Neural crest cell (in vitro differentiated cells): ENCODE data around the gene PARVB. TPM values are rescaled to one million over a fixed set of nuclear protein-coding genes. Genes with fewer than 3 reads are reported as not detected.
A peak's percentile ranks its signal among the peaks of the same experiment; 100 is the strongest.

ENCODE experiments used
- DNase-seq: peaks from one replicate; pipeline ENCODE4 v3.0.0; 2021; ENCODE audit warnings: low read depth, mixed read lengths, low spot score
- H3K27ac Mint-ChIP-seq: one replicate; pipeline ENCODE4 v1.8.0; 2021; ENCODE audit warnings: mild to moderate bottlenecking, mixed read lengths; ENCODE audit not compliant: unreplicated experiment
- H3K27me3 Mint-ChIP-seq: 2 replicates; pipeline ENCODE4 v1.8.0; 2021; ENCODE audit warnings: low read depth, mild to moderate bottlenecking, mixed read lengths
- H3K36me3 Mint-ChIP-seq: 2 replicates; pipeline ENCODE4 v1.8.0; 2021; ENCODE audit warnings: low read depth, mild to moderate bottlenecking, mixed read lengths
- H3K4me1 Mint-ChIP-seq: 2 replicates; pipeline ENCODE4 v1.8.0; 2021; ENCODE audit warnings: mixed read lengths
- H3K4me3 Mint-ChIP-seq: one replicate; pipeline ENCODE4 v1.8.0; 2021; ENCODE audit warnings: mild to moderate bottlenecking, mixed read lengths
- H3K9me3 Mint-ChIP-seq: 2 replicates; pipeline ENCODE4 v1.8.0; 2021; ENCODE audit warnings: mixed read lengths
- CTCF ChIP-seq: fragments of 200-600 bp; sonication (generic); conservative IDR thresholded peaks from 2 replicates; pipeline ENCODE4 v1.5.0; 2021; ENCODE audit warnings: antibody characterized with exemption, mild to moderate bottlenecking
- total RNA-seq: library from RNA; stranded (reverse); gene quantifications from 2 replicates; pipeline ENCODE4 v1.2.1, GENCODE V29; 2021

Gene PARVB
- total RNA-seq, 1 donor from 2014 or later, result 21.8 TPM

- no peak for TF ChIP-seq CTCF
- Mint-ChIP-seq H3K4me1 (peaks cover 8% of the 10 kb centered on the region), H3K27ac (peak overlapping the region; percentile 31), H3K36me3 (no peaks in the 10 kb centered on the region), H3K4me3 (no peak overlapping the region), H3K9me3 (no peaks in the 10 kb centered on the region), H3K27me3 (no peaks in the 10 kb centered on the region)
- no peak for DNase-seq
Measured at GRCh38 chr22:44159811-44160210, 135.7 kb downstream of the PARVB start.

- H3K9me3 Mint-ChIP-seq, result no peaks in the 10 kb centered on the region
- TF ChIP-seq CTCF, result no peak
- H3K4me3 Mint-ChIP-seq, result no peak overlapping the region
- no peak overlapping the region for H3K27ac Mint-ChIP-seq
- DNase-seq, result no peak
- H3K4me1 Mint-ChIP-seq, result peaks cover 8% of the 10 kb centered on the region
- no peaks in the 10 kb centered on the region for H3K27me3 Mint-ChIP-seq
- no peaks in the 10 kb centered on the region for H3K36me3 Mint-ChIP-seq
Measured at GRCh38 chr22:44160421-44160820, 136.3 kb downstream of the PARVB start.

GRCh38 chr22:44161673-44162072, 137.6 kb downstream of the PARVB start:
- peaks cover 8% of the 10 kb centered on the region for H3K4me1 Mint-ChIP-seq
- TF ChIP-seq CTCF, result no peak
- H3K27ac Mint-ChIP-seq, result no peak overlapping the region
- no peaks in the 10 kb centered on the region for H3K36me3 Mint-ChIP-seq
- H3K4me3 Mint-ChIP-seq, result no peak overlapping the region
- H3K9me3 Mint-ChIP-seq, result no peaks in the 10 kb centered on the region
- no peaks in the 10 kb centered on the region for H3K27me3 Mint-ChIP-seq
- no peak for DNase-seq

GRCh38 chr22:44162960-44163359, 138.9 kb downstream of the PARVB start:
- DNase-seq, result no peak
- no peak for TF ChIP-seq CTCF
- no peak overlapping the region for H3K27ac Mint-ChIP-seq
- peaks cover 8% of the 10 kb centered on the region for H3K4me1 Mint-ChIP-seq
- H3K9me3 Mint-ChIP-seq, result no peaks in the 10 kb centered on the region
- H3K36me3 Mint-ChIP-seq, result no peaks in the 10 kb centered on the region
- H3K27me3 Mint-ChIP-seq, result no peaks in the 10 kb centered on the region
- no peak overlapping the region for H3K4me3 Mint-ChIP-seq

- Mint-ChIP-seq H3K9me3 (no peaks in the 10 kb centered on the region), H3K27ac (no peak overlapping the region), H3K4me3 (no peak overlapping the region), H3K27me3 (no peaks in the 10 kb centered on the region), H3K4me1 (peaks cover 5% of the 10 kb centered on the region), H3K36me3 (no peaks in the 10 kb centered on the region)
- DNase-seq, result no peak
- TF ChIP-seq CTCF, result no peak
Measured at GRCh38 chr22:44163536-44163935, 139.4 kb downstream of the PARVB start.

- TF ChIP-seq CTCF, result no peak
- no peak overlapping the region for H3K27ac Mint-ChIP-seq
- no peaks in the 10 kb centered on the region for H3K9me3 Mint-ChIP-seq
- peaks cover under 1% of the 10 kb centered on the region for H3K4me1 Mint-ChIP-seq
- no peaks in the 10 kb centered on the region for H3K27me3 Mint-ChIP-seq
- H3K36me3 Mint-ChIP-seq, result no peaks in the 10 kb centered on the region
- no peak for DNase-seq
- no peak overlapping the region for H3K4me3 Mint-ChIP-seq
Measured at GRCh38 chr22:44164031-44164430, 139.9 kb downstream of the PARVB start.
